Activated naive CD8-positive, alpha-beta T cell treated with anti-CD3 and anti-CD28 coated beads, Interleukin-2, amount 50 U/mL, for 24 hours (primary cell): Measurements from ENCODE around the gene SLC35F1.

Source experiments
- ATAC-seq: fragments of 150-1000 bp; cut with Tn5 transposase; one replicate; pipeline ENCODE4 v1.10.0; 2021
- DNase-seq: peaks from one replicate; pipeline ENCODE4 v3.0.0; 2021
- H3K27ac Mint-ChIP-seq: one replicate; pipeline ENCODE4 v1.8.0; 2021; ENCODE audit warnings: mild to moderate bottlenecking, mixed read lengths
- H3K27me3 Mint-ChIP-seq: one replicate; pipeline ENCODE4 v1.8.0; 2021; ENCODE audit warnings: mixed read lengths
- H3K36me3 Mint-ChIP-seq: one replicate; pipeline ENCODE4 v1.8.0; 2021; ENCODE audit warnings: low read depth, mixed read lengths
- H3K4me1 Mint-ChIP-seq: one replicate; pipeline ENCODE4 v1.8.0; 2021; ENCODE audit warnings: mixed read lengths
- H3K4me3 Mint-ChIP-seq: one replicate; pipeline ENCODE4 v1.8.0; 2021; ENCODE audit warnings: mild to moderate bottlenecking, moderate library complexity, mixed read lengths
- H3K9me3 Mint-ChIP-seq: one replicate; pipeline ENCODE4 v1.8.0; 2021; ENCODE audit warnings: mixed read lengths

SLC35F1 gene

GRCh38 chr6:118292558-118292957 is 385.5 kb downstream of the SLC35F1 start:
- Mint-ChIP-seq H3K4me1 (no peaks in the 10 kb centered on the region), H3K9me3 (no peaks in the 10 kb centered on the region), H3K27ac (no peak overlapping the region), H3K36me3 (no peaks in the 10 kb centered on the region), H3K27me3 (peaks cover 4% of the 10 kb centered on the region), H3K4me3 (no peak overlapping the region)
- no peak for ATAC-seq
- no peak for DNase-seq

- no peaks in the 10 kb centered on the region for H3K36me3 Mint-ChIP-seq
- H3K27me3 Mint-ChIP-seq = peaks cover 4% of the 10 kb centered on the region
- no peak overlapping the region for H3K4me3 Mint-ChIP-seq
- H3K27ac Mint-ChIP-seq = no peak overlapping the region
- ATAC-seq (no peak), DNase-seq (no peak)
- no peaks in the 10 kb centered on the region for H3K9me3 Mint-ChIP-seq
- H3K4me1 Mint-ChIP-seq = no peaks in the 10 kb centered on the region
These were observed 387.8 kb downstream of the SLC35F1 start for GRCh38 chr6:118294906-118295305.

GRCh38 chr6:118295336-118295735 is 388.3 kb downstream of the SLC35F1 start:
- H3K4me3 Mint-ChIP-seq = no peak overlapping the region
- no peaks in the 10 kb centered on the region for H3K9me3 Mint-ChIP-seq
- no peak overlapping the region for H3K27ac Mint-ChIP-seq
- ATAC-seq (no peak), DNase-seq (no peak)
- no peaks in the 10 kb centered on the region for H3K4me1 Mint-ChIP-seq
- H3K27me3 Mint-ChIP-seq = peaks cover 4% of the 10 kb centered on the region
- no peaks in the 10 kb centered on the region for H3K36me3 Mint-ChIP-seq

GRCh38 chr6:118296129-118296901 is 389.3 kb downstream of the SLC35F1 start:
- DNase-seq = no peak
- peaks cover 4% of the 10 kb centered on the region for H3K27me3 Mint-ChIP-seq
- H3K27ac Mint-ChIP-seq = no peak overlapping the region
- no peak overlapping the region for H3K4me3 Mint-ChIP-seq
- H3K36me3 Mint-ChIP-seq = no peaks in the 10 kb centered on the region
- H3K4me1 Mint-ChIP-seq = no peaks in the 10 kb centered on the region
- no peaks in the 10 kb centered on the region for H3K9me3 Mint-ChIP-seq
- no peak for ATAC-seq

GRCh38 chr6:118297821-118298220 is 390.8 kb downstream of the SLC35F1 start:
- H3K4me3 Mint-ChIP-seq = no peak overlapping the region
- ATAC-seq (no peak), DNase-seq (no peak)
- H3K9me3 Mint-ChIP-seq = no peaks in the 10 kb centered on the region
- no peaks in the 10 kb centered on the region for H3K4me1 Mint-ChIP-seq
- H3K27me3 Mint-ChIP-seq = peaks cover 4% of the 10 kb centered on the region
- H3K36me3 Mint-ChIP-seq = no peaks in the 10 kb centered on the region
- no peak overlapping the region for H3K27ac Mint-ChIP-seq

- Mint-ChIP-seq H3K27ac (no peak overlapping the region), H3K9me3 (no peaks in the 10 kb centered on the region), H3K27me3 (peaks cover 4% of the 10 kb centered on the region), H3K4me3 (no peak overlapping the region), H3K36me3 (no peaks in the 10 kb centered on the region), H3K4me1 (no peaks in the 10 kb centered on the region)
- ATAC-seq (no peak), DNase-seq (no peak)
These were observed 391.7 kb downstream of the SLC35F1 start for GRCh38 chr6:118298476-118299427.

- no peak for ATAC-seq
- H3K27ac Mint-ChIP-seq = no peak overlapping the region
- DNase-seq = no peak
- H3K27me3 Mint-ChIP-seq = peaks cover 4% of the 10 kb centered on the region
- no peak overlapping the region for H3K4me3 Mint-ChIP-seq
- H3K36me3 Mint-ChIP-seq = no peaks in the 10 kb centered on the region
- no peaks in the 10 kb centered on the region for H3K4me1 Mint-ChIP-seq
- no peaks in the 10 kb centered on the region for H3K9me3 Mint-ChIP-seq
These were observed 392.4 kb downstream of the SLC35F1 start for GRCh38 chr6:118299457-118299856.

GRCh38 chr6:118304321-118304720 is 397.3 kb downstream of the SLC35F1 start:
- no peaks in the 10 kb centered on the region for H3K9me3 Mint-ChIP-seq
- DNase-seq (no peak), ATAC-seq (no peak)
- no peaks in the 10 kb centered on the region for H3K36me3 Mint-ChIP-seq
- no peak overlapping the region for H3K27ac Mint-ChIP-seq
- no peak overlapping the region for H3K4me3 Mint-ChIP-seq
- no peaks in the 10 kb centered on the region for H3K4me1 Mint-ChIP-seq
- H3K27me3 Mint-ChIP-seq = no peaks in the 10 kb centered on the region

- H3K36me3 Mint-ChIP-seq = no peaks in the 10 kb centered on the region
- no peak for DNase-seq
- H3K4me3 Mint-ChIP-seq = no peak overlapping the region
- no peaks in the 10 kb centered on the region for H3K27me3 Mint-ChIP-seq
- H3K9me3 Mint-ChIP-seq = no peaks in the 10 kb centered on the region
- no peak for ATAC-seq
- no peak overlapping the region for H3K27ac Mint-ChIP-seq
- H3K4me1 Mint-ChIP-seq = no peaks in the 10 kb centered on the region
These were observed 398.0 kb downstream of the SLC35F1 start for GRCh38 chr6:118305081-118305480.

- H3K27ac Mint-ChIP-seq = no peak overlapping the region
- H3K4me3 Mint-ChIP-seq = no peak overlapping the region
- DNase-seq = no peak
- no peaks in the 10 kb centered on the region for H3K27me3 Mint-ChIP-seq
- H3K4me1 Mint-ChIP-seq = no peaks in the 10 kb centered on the region
- ATAC-seq = no peak
- no peaks in the 10 kb centered on the region for H3K9me3 Mint-ChIP-seq
- no peaks in the 10 kb centered on the region for H3K36me3 Mint-ChIP-seq
These were observed 399.6 kb downstream of the SLC35F1 start for GRCh38 chr6:118306392-118307238.

GRCh38 chr6:118307581-118307980 is 400.5 kb downstream of the SLC35F1 start:
- H3K36me3 Mint-ChIP-seq = no peaks in the 10 kb centered on the region
- no peaks in the 10 kb centered on the region for H3K9me3 Mint-ChIP-seq
- no peaks in the 10 kb centered on the region for H3K27me3 Mint-ChIP-seq
- H3K4me1 Mint-ChIP-seq = no peaks in the 10 kb centered on the region
- no peak overlapping the region for H3K4me3 Mint-ChIP-seq
- DNase-seq = no peak
- H3K27ac Mint-ChIP-seq = no peak overlapping the region
- no peak for ATAC-seq

- no peaks in the 10 kb centered on the region for H3K27me3 Mint-ChIP-seq
- H3K9me3 Mint-ChIP-seq = no peaks in the 10 kb centered on the region
- H3K4me1 Mint-ChIP-seq = no peaks in the 10 kb centered on the region
- H3K4me3 Mint-ChIP-seq = no peak overlapping the region
- H3K36me3 Mint-ChIP-seq = no peaks in the 10 kb centered on the region
- ATAC-seq (no peak), DNase-seq (no peak)
- H3K27ac Mint-ChIP-seq = no peak overlapping the region
These were observed 402.5 kb downstream of the SLC35F1 start for GRCh38 chr6:118309337-118310093.

- no peaks in the 10 kb centered on the region for H3K27me3 Mint-ChIP-seq
- DNase-seq (no peak), ATAC-seq (no peak)
- no peaks in the 10 kb centered on the region for H3K9me3 Mint-ChIP-seq
- H3K36me3 Mint-ChIP-seq = no peaks in the 10 kb centered on the region
- no peak overlapping the region for H3K4me3 Mint-ChIP-seq
- H3K27ac Mint-ChIP-seq = no peak overlapping the region
- no peaks in the 10 kb centered on the region for H3K4me1 Mint-ChIP-seq
These were observed 406.1 kb downstream of the SLC35F1 start for GRCh38 chr6:118313208-118313607.

GRCh38 chr6:118313762-118314161 is 406.7 kb downstream of the SLC35F1 start:
- Mint-ChIP-seq H3K4me1 (no peaks in the 10 kb centered on the region), H3K9me3 (no peaks in the 10 kb centered on the region), H3K36me3 (no peaks in the 10 kb centered on the region), H3K27me3 (no peaks in the 10 kb centered on the region), H3K27ac (no peak overlapping the region), H3K4me3 (no peak overlapping the region)
- ATAC-seq = no peak
- no peak for DNase-seq
